Endodermal cell (in vitro differentiated cells): ENCODE results near the gene CTPS2. TPM values are rescaled to one million over a fixed set of nuclear protein-coding genes. Genes with fewer than 3 reads are reported as not detected.

Source experiments
- DNase-seq: peaks from one replicate; pipeline ENCODE4 v3.0.0-alpha.2; 2017
- H3K27ac ChIP-seq: 2 replicates; pipeline ENCODE4 v1.5.1; 2013; ENCODE audit warnings: mild to moderate bottlenecking, low read depth, low read length, moderate library complexity
- H3K27me3 ChIP-seq: 2 replicates; pipeline ENCODE4 v1.6.1; 2013; ENCODE audit warnings: mild to moderate bottlenecking, low read length, moderate library complexity; ENCODE audit not compliant: insufficient read depth, control insufficient read depth, poor library complexity, severe bottlenecking
- H3K36me3 ChIP-seq: 2 replicates; pipeline ENCODE4 v1.7.0; 2013; ENCODE audit warnings: mild to moderate bottlenecking, low read length, moderate library complexity; ENCODE audit not compliant: control insufficient read depth, insufficient read depth
- H3K4me1 ChIP-seq: one replicate; pipeline ENCODE4 v1.7.0; 2013; ENCODE audit warnings: low read length; ENCODE audit not compliant: control insufficient read depth, insufficient read depth
- H3K4me3 ChIP-seq: 2 replicates; pipeline ENCODE4 v1.5.1; 2013; ENCODE audit warnings: mild to moderate bottlenecking, low read length, moderate library complexity
- H3K9ac ChIP-seq: 2 replicates; pipeline ENCODE4 v1.6.1; 2013; ENCODE audit warnings: mild to moderate bottlenecking, low read length, moderate library complexity; ENCODE audit not compliant: poor library complexity, severe bottlenecking; ENCODE audit errors: extremely low read depth
- H3K9me3 ChIP-seq: 2 replicates; pipeline ENCODE4 v1.6.1; 2013; ENCODE audit warnings: mild to moderate bottlenecking, low read length, moderate library complexity; ENCODE audit not compliant: control insufficient read depth
- H3K27ac Mint-ChIP-seq: 2 replicates; pipeline ENCODE4 v1.8.0; 2020; ENCODE audit warnings: mixed read lengths
- H3K27me3 Mint-ChIP-seq: 2 replicates; pipeline ENCODE4 v1.8.0; 2021; ENCODE audit warnings: mild to moderate bottlenecking, mixed read lengths; ENCODE audit not compliant: insufficient read depth
- H3K36me3 Mint-ChIP-seq: 2 replicates; pipeline ENCODE4 v1.8.0; 2020; ENCODE audit warnings: low read depth, mixed read lengths
- H3K4me1 Mint-ChIP-seq: 2 replicates; pipeline ENCODE4 v1.8.0; 2020; ENCODE audit warnings: mixed read lengths
- H3K4me3 Mint-ChIP-seq: 2 replicates; pipeline ENCODE4 v1.8.0; 2020; ENCODE audit warnings: mild to moderate bottlenecking, moderate library complexity, mixed read lengths
- H3K9me3 Mint-ChIP-seq: 2 replicates; pipeline ENCODE4 v1.8.0; 2020; ENCODE audit warnings: mild to moderate bottlenecking, mixed read lengths
- CTCF ChIP-seq: fragments of 200-600 bp; sonication (generic); conservative IDR thresholded peaks from 2 replicates; pipeline ENCODE4 v1.5.0; 2021; ENCODE audit warnings: antibody characterized with exemption, mild to moderate bottlenecking
- WGBS, 2 experiments: methylation state at CpG; one replicate each; pipeline versions ENCODE4 v1.1.5 to v1.1.7; 2013; ENCODE audit warnings: missing lambda C conversion rate in 2 of 2, mixed read lengths in 1 of 2; ENCODE audit not compliant: insufficient coverage in 1 of 2, insufficient read length in 1 of 2; 5-methylcytosine and 5-hydroxymethylcytosine counted together
- total RNA-seq, 2 donors: library from RNA; stranded (reverse); fragmentation: NEBNext Ultra II Directional in 1 of 2; extraction: Animal tissue kit (Norgen Biotek cat#: 25700) in 1 of 2; gene quantifications; 2 replicates in 1 of 2; 3 replicates in 1 of 2; pipeline ENCODE4 v1.2.1, GENCODE V29; 2021

The CTPS2 gene
- total RNA-seq, 2 donors from 2014 or later, result 33.5 to 71.1 TPM

GRCh38 chrX:16695079-16695676, 17.3 kb downstream of the CTPS2 start:
- no peaks in the 10 kb centered on the region for H3K9me3 ChIP-seq
- H3K9me3 Mint-ChIP-seq, result no peaks in the 10 kb centered on the region
- WGBS, 2 experiments, result 65% methylated on average over 9 of the region's 10 CpGs; no CpG with 5 or more reads in 1 of the 2 experiments

GRCh38 chrX:16687514-16687913, 25.0 kb downstream of the CTPS2 start:
- DNase-seq, result no peak
- no peak overlapping the region for H3K4me3 ChIP-seq
- Mint-ChIP-seq H3K4me1 (no peaks in the 10 kb centered on the region), H3K9me3 (no peaks in the 10 kb centered on the region), H3K36me3 (peaks cover 90% of the 10 kb centered on the region), H3K27ac (no peak overlapping the region), H3K4me3 (no peak overlapping the region), H3K27me3 (no peaks in the 10 kb centered on the region)
- no peak overlapping the region for H3K9ac ChIP-seq
- 89% methylated on average over 2 of the region's 3 CpGs; no CpG with 5 or more reads in 1 of the 2 experiments for WGBS, 2 experiments
- H3K36me3 ChIP-seq, result peaks cover 21% of the 10 kb centered on the region
- no peaks in the 10 kb centered on the region for H3K4me1 ChIP-seq
- no peaks in the 10 kb centered on the region for H3K27me3 ChIP-seq
- no peaks in the 10 kb centered on the region for H3K9me3 ChIP-seq
- H3K27ac ChIP-seq, result no peak overlapping the region
- no peak for TF ChIP-seq CTCF

More at GRCh38 chrX:16695079-16695676, 17.3 kb downstream of the CTPS2 start:
- Histone ChIP-seq H3K4me3 (no peak overlapping the region), H3K9ac (no peak overlapping the region), H3K4me1 (no peaks in the 10 kb centered on the region), H3K27ac (no peak overlapping the region), H3K27me3 (no peaks in the 10 kb centered on the region), H3K36me3 (peaks cover 27% of the 10 kb centered on the region)
- Mint-ChIP-seq H3K27me3 (no peaks in the 10 kb centered on the region), H3K4me3 (no peak overlapping the region), H3K4me1 (no peaks in the 10 kb centered on the region), H3K27ac (no peak overlapping the region), H3K36me3 (peaks cover 78% of the 10 kb centered on the region)
- TF ChIP-seq CTCF, result peak; percentile 96
- peak; percentile 89 for DNase-seq

GRCh38 chrX:16683007-16683664, 29.3 kb downstream of the CTPS2 start:
- Mint-ChIP-seq H3K27me3 (no peaks in the 10 kb centered on the region), H3K27ac (no peak overlapping the region), H3K9me3 (no peaks in the 10 kb centered on the region), H3K4me1 (no peaks in the 10 kb centered on the region), H3K36me3 (peaks cover 85% of the 10 kb centered on the region), H3K4me3 (no peak overlapping the region)
- Histone ChIP-seq H3K9me3 (no peaks in the 10 kb centered on the region), H3K4me1 (no peaks in the 10 kb centered on the region), H3K27ac (no peak overlapping the region), H3K4me3 (no peak overlapping the region), H3K27me3 (no peaks in the 10 kb centered on the region), H3K9ac (no peak overlapping the region), H3K36me3 (peaks cover 15% of the 10 kb centered on the region)
- DNase-seq, result no peak
- 92 to 100% methylated on average over 1 to 5 of the region's 7 CpGs for WGBS, 2 experiments
- TF ChIP-seq CTCF, result no peak
